ENCODE measurements around the gene THRB.

THRB gene

DNA sequence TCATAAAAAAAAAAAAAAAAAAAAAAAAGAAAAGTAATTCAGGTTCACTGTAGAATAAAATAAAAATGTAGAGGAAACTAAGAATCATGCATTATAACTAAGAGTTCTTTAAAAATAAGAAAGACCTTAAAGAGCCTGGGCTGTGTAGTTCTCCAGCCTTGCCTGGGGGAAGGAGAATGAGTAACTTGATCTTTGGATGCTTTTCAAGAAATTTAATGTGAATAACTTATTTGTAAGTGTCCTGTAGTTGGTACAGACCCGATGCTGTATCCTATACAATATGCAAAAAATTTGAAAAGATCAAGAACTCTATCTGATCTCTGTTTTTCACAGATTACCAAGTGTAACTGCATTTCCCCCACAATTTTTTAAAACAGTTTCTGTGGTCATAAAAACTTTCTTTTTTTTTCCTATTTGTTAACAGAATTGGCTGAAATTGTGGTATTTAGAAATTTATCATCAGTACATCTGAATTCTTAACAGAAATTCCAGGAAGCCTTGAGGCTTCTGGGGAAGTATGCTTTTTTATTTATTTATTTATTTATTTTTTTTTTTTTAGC lies 195.3 kb downstream of the THRB start:
- DNase-seq = no peak

DNA sequence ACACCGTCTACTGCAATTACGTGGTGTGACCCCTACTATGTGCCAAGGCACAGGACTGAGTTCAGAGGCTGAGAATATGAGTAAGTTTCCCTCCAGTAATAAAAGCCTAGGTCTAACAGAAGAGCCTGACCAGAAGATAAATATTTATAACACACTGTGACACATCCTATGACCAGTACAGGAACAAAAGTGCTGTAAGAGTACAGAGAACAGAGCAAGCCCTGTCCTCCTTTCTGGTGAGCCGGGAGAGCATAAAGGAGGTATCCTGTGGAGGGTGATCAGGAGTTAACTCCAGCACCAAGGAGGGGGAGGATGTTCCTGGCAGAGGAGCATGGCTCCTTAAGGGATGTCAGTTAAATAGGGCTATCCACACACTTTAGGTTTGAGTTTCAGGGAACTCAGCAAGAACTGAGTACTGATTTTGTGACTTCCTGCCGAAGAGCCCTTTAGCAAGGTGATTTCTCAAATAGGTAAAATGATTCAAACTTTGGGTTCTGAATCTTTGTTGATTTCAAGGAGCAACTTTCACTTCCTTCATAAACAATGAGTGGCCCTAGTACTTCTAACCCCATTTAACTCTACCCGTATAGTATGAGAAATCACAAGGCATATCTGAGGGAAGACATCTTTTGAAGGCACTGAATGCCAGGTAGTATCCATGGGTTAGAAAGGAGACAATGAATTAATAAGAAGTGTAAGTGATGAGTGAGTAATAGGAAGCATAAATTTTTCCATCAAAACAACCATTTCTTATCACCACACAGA lies 198.0 kb downstream of the THRB start:
- no peak for DNase-seq

DNA sequence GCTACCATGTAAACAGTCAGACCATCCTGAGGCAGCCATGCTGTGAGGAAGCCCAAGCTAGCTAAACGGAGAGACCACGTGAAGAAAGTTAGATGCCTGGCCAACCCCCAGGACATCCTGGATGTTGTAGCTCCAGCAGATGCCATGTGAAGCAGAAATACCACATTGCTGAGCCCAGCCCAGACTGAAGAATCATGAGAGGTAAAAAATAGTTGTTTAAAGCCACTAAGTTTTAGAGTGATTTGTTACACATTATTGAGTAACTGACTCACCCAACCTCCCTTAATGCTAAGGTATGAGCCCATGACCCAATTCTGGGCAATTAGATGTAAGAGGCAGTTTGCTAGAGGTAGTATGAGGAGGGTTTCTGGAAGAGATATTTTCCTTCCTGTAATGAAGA lies 200.5 kb downstream of the THRB start:
- no peak for DNase-seq

DNA sequence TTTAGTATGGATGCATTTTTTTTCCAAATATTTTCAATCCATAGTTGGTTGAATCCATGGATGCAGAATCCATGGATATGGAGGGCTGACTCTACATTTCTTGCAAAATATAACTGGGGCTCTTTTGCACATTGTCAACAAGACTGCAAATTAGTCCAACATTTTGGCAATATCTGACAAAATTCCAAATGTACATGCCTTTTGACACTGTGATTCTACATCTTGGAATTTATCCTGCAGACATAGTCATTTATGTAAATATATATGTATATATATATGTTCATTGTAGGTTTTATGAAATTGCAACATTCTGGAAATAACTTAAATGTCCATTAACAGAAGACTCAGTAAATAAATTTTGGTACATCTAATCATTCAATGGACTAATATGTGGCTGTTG lies 203.0 kb downstream of the THRB start:
- no peak for DNase-seq

DNA sequence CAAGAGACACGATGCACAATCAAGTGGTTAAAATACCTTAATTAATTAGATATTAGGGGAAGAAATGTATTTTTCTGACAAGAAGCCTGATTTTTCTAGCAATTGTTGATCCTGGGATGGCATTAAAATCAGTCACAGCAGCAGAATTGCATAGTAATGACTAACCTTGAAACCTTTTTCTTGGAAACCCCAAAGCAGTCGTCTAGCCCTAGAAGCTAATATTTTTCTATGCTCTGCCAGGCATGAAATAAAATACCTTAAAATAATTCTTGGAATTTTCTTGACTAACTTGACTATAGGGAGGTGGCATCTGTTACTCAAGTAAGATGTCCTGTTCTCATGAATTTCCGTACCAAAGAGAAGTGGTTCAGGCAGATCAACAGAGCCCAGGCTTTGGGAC lies 204.1 kb downstream of the THRB start:
- DNase-seq = no peak

DNA sequence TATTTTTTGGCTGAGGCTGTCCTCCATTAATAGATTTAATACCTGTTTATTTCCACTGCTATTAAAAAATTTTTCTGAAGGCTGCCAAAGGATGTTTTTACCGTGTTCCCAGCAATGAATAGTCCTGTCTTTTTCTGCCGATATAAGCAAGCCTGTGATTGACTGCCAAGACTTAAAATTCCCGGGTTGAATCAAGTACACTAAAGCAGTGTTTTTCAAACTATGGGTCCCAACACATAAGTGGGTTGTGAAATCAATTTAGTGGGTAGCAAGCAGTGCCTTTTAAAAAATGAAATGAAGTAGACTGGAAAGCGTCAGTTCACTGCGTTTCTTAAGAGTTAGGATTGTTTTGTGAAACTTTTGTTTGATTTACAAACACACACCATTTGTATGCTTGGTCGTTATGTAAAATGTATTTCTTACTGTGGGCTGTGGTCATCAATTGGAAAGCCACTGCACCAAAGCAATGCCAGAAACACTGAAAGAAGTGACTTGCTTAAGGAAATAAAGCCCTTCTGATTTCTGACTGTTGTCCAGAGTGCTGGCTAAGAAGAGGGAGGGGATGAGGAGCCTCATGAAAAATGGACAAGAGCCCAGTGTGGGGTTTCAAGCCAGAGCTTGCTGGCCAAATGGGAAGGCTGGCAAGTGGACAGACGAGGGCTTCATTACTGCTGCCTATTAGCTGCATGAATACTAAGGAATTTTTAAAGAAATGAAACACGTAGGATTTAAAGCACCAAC lies 206.0 kb downstream of the THRB start:
- DNase-seq = no peak

DNA sequence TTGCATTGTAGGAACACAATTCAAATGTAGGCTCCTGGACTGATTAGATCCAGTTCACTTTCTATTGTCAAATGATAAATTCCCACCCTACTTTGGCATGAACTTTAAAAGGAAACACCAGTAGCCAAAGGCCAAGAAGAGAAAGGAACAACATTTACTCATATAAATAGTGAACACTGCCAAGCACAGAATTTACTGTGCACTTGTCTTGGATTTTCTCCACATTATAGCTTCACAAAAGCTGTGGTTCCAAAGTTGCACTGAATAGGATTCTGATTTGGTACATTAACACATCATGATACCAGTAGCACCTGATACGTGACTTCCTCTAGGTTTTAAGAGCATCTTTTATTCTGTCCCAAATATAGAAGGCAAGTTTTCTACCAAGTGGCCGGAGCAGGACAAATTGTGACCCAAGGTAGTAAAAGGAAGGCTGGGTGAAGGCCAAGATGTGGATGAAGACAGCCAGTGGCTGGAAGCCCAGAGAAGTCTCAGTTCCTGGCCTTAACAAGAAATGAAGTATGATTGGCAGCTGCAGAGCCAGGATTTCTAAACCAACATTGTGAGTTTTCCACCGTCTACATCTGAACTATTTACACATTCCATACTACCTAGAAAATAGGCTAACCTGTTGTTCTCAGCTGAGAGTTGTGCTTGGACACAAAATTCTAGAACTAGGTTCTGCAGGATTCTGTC lies 206.7 kb downstream of the THRB start:
- no peak for DNase-seq

DNA sequence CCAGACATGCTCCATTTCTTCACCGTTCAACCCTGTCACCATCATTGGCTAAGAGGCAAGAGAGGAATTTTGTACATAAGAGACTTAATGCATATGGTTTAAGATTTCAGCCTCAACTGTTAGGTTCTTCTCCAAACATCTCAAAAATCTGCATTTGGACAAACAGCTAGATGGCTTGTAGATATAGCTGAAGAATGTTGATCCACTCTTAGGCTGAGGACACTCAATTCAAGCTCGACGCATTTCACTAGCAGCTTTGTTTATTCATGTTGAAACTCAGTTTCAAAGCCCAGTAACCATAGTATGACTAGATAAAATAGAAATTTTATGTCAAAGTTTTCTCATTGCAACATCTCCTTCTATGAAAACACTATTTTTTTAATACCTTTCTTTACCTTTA lies 208.2 kb downstream of the THRB start:
- no peak for DNase-seq

DNA sequence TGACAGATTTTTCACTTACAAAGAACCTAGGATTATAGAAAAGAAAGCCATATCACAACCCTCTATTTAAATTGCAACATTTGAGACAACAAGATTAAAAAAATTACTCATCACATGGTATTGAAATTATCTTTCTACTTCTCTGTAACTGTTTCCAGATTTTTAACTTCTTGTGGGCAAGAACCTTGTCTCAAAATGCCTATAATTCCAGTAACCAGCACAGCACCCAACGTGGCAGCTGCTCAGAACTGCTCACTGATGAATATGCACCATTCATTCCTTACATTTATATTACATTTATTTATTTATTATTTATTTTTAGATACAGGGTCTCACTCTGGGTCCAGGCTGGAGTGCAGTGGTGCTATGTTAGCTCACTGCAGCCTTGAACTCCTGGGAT lies 216.1 kb downstream of the THRB start:
- no peak for DNase-seq

DNA sequence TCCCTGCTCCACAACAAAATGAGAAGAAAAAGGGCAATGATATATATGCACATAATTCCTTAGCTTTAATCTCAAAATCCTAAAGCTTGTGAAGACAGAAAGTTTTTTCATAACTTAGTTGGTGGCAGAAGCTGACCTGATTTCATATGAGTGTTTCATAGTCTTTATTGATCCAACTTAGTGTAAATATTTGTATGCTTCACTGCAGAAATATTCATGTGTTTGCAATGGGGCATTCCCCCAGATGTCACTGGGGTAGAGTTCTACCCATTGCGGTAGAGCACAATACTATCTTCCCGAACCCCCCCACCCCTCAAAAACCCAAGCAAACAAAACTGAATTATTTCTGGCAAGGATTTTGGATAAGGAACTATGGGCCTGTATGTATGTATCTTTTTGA lies 221.2 kb downstream of the THRB start:
- DNase-seq = no peak

DNA sequence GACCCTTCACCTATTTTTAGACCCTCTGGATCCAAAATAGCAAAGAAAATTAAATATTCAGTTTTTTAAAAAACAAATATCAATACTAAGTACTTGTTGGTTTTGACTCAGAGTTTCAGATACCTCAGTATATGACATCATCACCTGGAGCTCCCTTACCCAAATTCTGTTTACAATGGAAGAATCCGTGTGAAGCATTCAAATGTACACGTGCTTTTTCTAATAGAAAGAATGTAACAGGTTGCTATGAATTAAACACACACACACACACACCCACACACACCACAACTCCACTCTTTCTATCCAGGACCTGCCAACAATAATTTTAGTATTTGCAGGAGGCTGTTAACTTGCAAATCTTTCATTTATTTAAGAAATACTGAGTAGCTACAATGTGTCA lies 221.8 kb downstream of the THRB start:
- no peak for DNase-seq

DNA sequence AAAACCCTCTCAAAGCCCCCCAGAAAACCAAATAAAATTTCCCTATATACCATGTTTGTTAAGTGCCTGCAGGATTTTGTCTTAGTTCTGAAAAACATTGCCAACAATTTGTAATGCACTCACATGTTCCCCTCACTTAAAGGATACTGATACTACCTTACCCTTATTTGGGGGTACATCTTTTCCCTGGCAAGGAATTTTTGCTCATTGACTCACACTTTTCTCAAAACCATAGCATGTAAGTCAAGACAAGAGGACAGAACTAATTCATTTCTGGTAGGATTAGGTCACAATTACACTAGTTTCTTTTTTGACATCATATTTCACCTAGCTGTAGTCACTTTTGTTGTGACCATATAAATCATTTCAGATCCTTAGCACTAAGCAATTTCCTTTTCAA lies 222.2 kb downstream of the THRB start:
- no peak for DNase-seq

DNA sequence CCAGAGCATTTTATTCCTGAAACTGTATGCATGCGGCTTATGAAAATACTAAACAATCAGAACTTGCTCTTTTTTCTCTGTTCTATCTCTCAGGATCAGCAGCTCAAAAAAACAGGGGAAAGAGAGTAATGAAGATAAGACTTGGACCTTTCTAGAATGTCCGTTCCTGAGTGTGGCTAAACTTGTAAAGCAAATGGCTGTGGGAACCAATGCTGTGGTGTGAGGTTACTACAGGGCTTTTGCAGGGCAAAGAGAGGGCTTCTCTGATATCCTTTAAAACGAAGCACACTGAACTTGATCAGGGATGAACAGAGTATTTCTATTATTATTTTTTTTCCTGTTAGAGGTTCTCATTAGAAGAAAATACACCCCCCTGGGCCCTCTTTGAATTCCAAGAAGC lies 223.4 kb downstream of the THRB start:
- DNase-seq = no peak

DNA sequence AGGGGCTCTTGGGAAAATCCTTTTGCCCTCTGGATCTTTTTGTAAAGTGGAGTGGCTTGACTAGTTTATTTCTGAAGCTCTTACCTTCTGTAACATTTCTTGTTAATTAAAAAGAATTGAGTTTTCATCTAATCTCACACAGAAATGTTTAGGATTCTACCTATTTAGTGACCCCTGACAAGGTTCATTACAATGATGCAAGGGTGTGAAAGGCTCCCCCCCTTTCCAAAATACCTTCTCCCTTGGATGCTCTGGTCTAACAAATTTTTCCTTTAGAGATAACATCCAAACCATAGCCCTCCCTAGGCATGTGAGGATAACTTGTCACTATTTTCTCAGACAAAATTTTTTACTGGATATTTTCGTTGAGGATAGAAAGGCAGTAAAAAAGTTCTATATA lies 223.9 kb downstream of the THRB start:
- DNase-seq = no peak

DNA sequence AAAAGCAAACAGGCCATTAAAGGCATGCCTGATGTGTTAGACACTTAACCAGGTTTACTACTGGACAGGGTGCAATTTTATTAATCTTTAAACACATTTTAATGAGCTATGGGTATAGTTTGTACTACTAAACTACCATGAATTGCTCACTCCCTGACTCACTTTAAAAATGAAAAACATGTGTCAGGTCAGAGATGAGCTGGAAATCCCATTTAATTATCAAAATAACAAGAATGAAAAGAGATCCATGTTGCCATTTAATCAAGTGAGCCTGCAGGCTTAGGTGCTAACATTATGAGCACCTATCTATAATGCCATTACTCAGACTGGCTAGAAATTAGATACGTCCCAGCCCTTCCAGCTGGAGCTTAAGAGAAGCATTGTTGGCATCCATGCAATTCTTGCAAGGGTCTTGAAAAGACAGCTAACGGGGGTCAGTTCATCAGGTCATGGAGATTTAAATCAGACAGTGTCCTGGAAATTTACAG lies 224.4 kb downstream of the THRB start:
- DNase-seq = no peak

DNA sequence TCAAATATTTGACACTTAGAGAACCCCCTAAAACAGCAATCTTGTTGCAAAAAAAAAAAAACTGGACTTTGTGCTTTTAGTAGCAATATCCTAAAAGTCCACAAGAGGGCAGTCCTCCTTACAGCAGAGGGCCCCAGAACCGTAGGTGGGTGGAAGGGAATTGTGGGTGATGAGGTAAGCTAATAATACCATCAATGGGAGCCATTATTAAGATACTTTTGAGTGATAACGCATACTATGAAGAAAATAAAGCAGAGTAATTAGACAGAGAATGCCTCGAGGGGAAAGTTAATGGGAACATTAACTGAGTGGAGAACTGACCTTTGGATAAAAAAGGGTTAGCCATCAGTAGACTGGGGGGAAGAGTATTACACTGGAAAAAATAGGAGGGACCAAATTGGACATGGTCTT lies 229.9 kb downstream of the THRB start:
- DNase-seq = no peak

DNA sequence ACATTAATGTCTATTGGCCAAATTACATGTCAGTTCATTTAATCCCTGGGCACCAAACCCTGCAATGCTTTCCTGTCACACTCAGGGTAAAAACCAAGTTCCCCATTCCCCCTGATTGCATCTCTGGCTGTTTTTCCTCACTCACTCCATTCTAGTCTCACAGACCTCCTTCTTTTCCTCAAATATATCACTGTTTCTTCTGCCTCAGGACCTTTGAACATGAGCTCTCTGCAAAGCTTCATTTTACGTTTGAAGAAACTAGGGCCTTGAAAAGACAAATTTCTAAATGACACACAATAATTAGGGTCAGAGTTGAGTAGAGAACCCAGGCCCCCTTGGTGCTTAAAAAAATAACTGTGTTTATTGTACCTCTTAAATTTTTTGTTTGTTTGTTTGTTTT lies 230.6 kb downstream of the THRB start:
- DNase-seq = no peak

DNA sequence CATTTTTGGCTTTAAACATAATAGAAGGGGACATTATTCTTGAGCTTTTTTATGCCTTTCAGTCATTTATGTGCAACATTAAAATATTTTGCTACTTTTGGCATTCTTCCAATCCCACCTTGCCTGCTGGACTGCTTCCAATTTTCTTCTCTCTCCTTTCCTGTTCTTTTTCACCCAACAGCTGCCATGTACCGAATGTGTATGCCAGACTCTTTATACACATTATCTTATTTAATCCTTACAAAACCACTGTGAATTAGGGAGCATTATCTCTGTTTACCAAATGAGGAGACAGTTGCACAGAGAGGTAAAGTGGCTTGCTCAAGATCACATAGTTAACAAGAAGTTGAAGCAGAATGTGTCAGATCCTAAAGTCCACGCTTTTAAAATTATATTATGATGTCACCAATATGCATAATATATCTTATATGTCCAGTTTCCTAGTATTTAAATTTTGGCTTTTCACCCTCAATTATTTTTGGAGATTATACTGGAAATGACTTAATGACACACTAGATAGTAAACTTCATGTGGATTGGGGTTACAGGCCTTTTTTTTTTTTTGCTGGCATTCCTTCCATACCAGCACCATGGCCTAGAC lies 231.5 kb downstream of the THRB start:
- no peak for DNase-seq

DNA sequence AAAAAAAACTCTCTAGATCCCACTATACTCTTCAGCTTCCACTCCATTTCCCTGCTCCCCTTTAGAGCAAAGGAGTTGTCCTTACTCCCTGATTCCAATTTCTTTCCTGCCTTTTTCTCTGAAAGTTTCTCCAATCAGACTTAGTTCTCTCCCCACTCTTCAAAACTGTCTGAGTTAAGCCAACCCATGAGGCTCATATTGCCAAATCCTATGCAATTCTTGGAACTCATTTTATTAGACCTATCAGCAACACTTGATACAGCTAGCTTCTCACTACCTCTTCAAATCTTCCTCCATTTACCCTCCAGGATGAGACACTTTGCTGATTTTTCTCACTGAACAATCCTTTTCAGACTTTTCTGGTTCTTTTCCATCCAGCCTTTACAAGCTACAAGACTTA lies 233.1 kb downstream of the THRB start:
- DNase-seq = no peak

DNA sequence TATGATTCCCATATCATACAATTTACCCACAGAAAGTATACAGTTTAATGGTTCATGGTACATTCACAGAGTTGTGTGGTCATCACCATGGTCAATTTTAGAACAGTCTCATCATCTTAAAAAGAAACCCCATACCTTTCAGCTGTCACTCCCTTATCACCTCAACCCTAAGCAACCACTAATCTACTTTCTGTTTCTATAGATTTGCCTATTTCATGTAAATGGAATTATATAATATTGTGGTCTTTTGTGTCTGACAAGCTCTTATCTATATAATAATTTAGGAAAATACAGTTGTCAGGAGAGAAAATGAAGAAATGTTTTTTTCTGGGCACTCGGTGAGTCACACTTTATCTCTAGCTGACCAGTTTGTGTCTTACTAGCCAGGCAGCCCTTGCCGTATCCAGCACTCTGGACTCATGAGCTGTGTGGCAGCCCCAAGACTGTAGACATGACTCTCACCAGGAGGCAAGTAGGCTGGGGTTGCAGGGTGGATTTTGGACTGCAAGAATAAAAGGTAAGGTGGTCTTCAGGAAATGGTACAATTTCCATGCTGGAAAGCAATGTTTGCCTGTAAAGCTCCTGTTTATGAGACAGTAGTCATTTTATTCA lies 234.6 kb downstream of the THRB start:
- no peak for DNase-seq

DNA sequence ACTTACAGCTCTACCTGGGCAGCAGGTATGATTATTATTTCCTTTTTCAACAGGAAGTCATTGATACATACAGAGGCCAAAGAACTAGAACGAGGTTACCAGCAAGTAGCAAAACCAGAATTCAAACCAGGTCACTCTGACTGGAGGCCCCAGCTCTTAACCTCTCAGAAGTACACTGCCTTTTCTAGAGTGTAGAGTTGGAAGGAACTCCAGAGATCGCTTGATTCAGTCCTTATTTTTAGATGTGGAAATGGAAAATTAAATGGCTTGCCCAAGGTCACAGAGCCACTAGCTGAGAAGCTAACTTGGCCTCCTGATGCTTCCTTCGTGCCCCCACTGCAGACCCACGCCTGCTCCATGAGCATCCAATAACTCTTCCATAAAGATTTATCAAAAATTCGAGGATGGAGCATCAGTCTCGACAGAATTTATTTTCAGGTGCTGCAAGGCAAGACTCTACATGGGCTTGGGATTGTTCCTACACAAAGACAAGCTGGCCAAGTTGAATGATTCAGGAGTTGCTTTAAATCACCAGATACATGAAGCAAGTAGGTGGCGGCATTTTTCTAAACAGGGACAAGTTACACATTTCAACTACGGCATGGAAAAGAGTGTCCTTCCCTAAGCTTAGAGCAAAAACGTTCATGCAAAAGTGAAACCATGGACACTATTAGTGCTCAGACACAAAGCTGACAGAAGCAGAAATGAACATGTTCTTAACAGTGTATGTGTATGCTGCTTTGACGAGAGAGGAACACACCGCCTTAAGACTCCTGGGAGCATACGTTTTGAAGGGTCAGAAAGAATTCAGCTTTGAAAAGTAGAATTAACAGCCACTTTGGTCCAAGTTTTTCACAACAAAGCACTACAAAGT lies 235.7 kb downstream of the THRB start:
- DNase-seq = no peak

DNA sequence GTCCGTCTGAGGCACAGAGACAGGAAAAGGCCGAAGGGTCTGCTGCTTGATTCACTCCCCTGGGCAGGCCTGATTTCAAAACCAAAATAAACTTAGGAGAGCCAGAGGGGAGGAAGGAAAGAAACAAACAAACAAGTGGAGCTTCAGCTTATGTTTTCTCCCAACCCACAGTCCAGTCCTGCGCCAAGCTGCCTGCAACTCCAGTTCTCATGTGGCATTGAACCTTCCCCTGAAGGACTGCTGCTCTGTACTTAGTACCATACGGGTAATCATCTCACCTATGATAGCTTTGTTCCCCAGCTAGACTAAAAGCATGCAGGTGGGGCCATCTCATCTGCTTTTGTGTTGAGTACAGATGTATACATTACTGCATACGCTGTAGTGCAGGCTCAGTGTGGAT lies 236.4 kb downstream of the THRB start:
- DNase-seq = no peak
